Vagina (tissue), 2 donors: ENCODE results near the gene STAT6. TPM values are rescaled to one million over a fixed set of nuclear protein-coding genes. Genes with fewer than 3 reads are reported as not detected.
A peak's percentile ranks its signal among the peaks of the same experiment; 100 is the strongest.

Experiments
- DNase-seq, 2 donors: peaks; one replicate each; pipeline ENCODE4 v3.0.0-alpha.2; 2017; ENCODE audit errors: extremely low spot score in 2 of 2
- H3K27ac ChIP-seq: fragments of 200-600 bp; sonication (generic); one replicate; pipeline ENCODE4 v1.5.1; 2019
- H3K27me3 ChIP-seq: fragments of 200-600 bp; sonication (generic); one replicate; pipeline ENCODE4 v1.5.1; 2019
- H3K36me3 ChIP-seq, 2 donors: fragments of 200-600 bp; sonication (generic); one replicate each; pipeline ENCODE4 v1.5.1; 2017 to 2019
- H3K4me1 ChIP-seq: fragments of 200-600 bp; sonication (generic); one replicate; pipeline ENCODE4 v1.5.1; 2019
- H3K4me3 ChIP-seq, 2 donors: fragments of 200-600 bp; sonication (generic); 1 replicate in 1 of 2; 2 replicates in 1 of 2; pipeline ENCODE4 v1.5.1; 2016 to 2019
- H3K9me3 ChIP-seq: fragments of 200-600 bp; sonication (generic); one replicate; pipeline ENCODE4 v1.5.1; 2019
- CTCF ChIP-seq, 3 experiments: fragments of 450-650 bp in 2 of 3; fragments of 200-600 bp in 1 of 3; sonication (generic) in 1 of 3; IDR thresholded peaks; one replicate each; pipeline ENCODE4 v1.5.1; 2017 to 2019; ENCODE audit warnings: antibody characterized with exemption in 3 of 3, mild to moderate bottlenecking in 2 of 3, moderate library complexity in 2 of 3
- POLR2A ChIP-seq, 2 donors: fragments of 450-650 bp; IDR thresholded peaks; one replicate each; pipeline ENCODE4 v1.6.1; 2017; ENCODE audit warnings: antibody characterized with exemption in 2 of 2, mild to moderate bottlenecking in 2 of 2, moderate library complexity in 2 of 2
- POLR2AphosphoS5 ChIP-seq, 2 donors: sonication (generic); formaldehyde crosslinking; IDR thresholded peaks; one replicate each; pipeline ENCODE4 v1.9.0; 2017; ENCODE audit warnings: antibody characterized with exemption in 2 of 2, mild to moderate bottlenecking in 2 of 2, low read depth in 1 of 2; ENCODE audit not compliant: insufficient read depth in 1 of 2
- intact Hi-C: fragments of 100-400 bp; cut with DNase I; formaldehyde crosslinking; loops from one replicate; pipeline ENCODE4 v1.15.1; 2023
- total RNA-seq: library from RNA; depleted of rRNA; stranded (reverse); fragments of >200 nt; gene quantifications from one replicate; pipeline ENCODE4 v1.2.3, GENCODE V29; 2016

STAT6 gene
- total RNA-seq, 1 donor from 2014 or later: 146 TPM

GRCh38 chr12:57129321-57129842 lies 18.2 kb upstream of the STAT6 start:
- H3K4me3 ChIP-seq: peak overlapping the region; percentile 79 to 90
- peaks cover 68% of the 10 kb centered on the region for H3K4me1 ChIP-seq
- H3K36me3 ChIP-seq: no peaks in the 10 kb centered on the region
- H3K9me3 ChIP-seq: no peaks in the 10 kb centered on the region
- H3K27me3 ChIP-seq: no peaks in the 10 kb centered on the region
- no peak for TF ChIP-seq POLR2A (IDR thresholded peaks at IDR 0.05)
- TF ChIP-seq POLR2AphosphoS5 (IDR thresholded peaks at IDR 0.05; ENCODE audit: insufficient read depth in 1 of 2, low read depth in 1 of 2): no peak
- DNase-seq: no peak
- intact Hi-C loops: loop anchor here (2.0 kb wide), 1 partner anchor 45 kb away; no protein-coding TSS in a partner anchor
- H3K27ac ChIP-seq: peak overlapping the region; percentile 99

GRCh38 chr12:57128519-57129247 lies 17.5 kb upstream of the STAT6 start:
- intact Hi-C loops: loop anchor here (2.0 kb wide), 1 partner anchor 46 kb away; no protein-coding TSS in a partner anchor
- peaks cover 61% of the 10 kb centered on the region for H3K4me1 ChIP-seq
- no peak for TF ChIP-seq POLR2AphosphoS5 (IDR thresholded peaks at IDR 0.05; ENCODE audit: insufficient read depth in 1 of 2, low read depth in 1 of 2)
- TF ChIP-seq CTCF (IDR thresholded peaks at IDR 0.05): no peak
- TF ChIP-seq POLR2A (IDR thresholded peaks at IDR 0.05): no peak
- H3K9me3 ChIP-seq: no peaks in the 10 kb centered on the region
- no peak for DNase-seq
- no peaks in the 10 kb centered on the region for H3K36me3 ChIP-seq
- H3K4me3 ChIP-seq: peak overlapping the region; percentile 79 to 90
- H3K27me3 ChIP-seq: no peaks in the 10 kb centered on the region
- peak overlapping the region; percentile 99 for H3K27ac ChIP-seq

- Histone ChIP-seq H3K4me1 (peaks cover 54% of the 10 kb centered on the region), H3K27ac (peak within 1 kb of the TSS; percentile 99), H3K27me3 (no peaks in the 10 kb centered on the region), H3K9me3 (no peaks in the 10 kb centered on the region), H3K36me3 (no peaks in the 10 kb centered on the region), H3K4me3 (peak within 1 kb of the TSS; percentile 79 to 90)
- intact Hi-C loops: loop anchor here (2.0 kb wide), 1 partner anchor 47 kb away; no protein-coding TSS in a partner anchor
- peak; percentile 8 to 98 for TF ChIP-seq POLR2AphosphoS5 (IDR thresholded peaks at IDR 0.05; ENCODE audit: insufficient read depth in 1 of 2, low read depth in 1 of 2)
- TF ChIP-seq CTCF (IDR thresholded peaks at IDR 0.05): no peak
- peak in 1 of 2 donors; percentile 81 for TF ChIP-seq POLR2A (IDR thresholded peaks at IDR 0.05)
- peak in 1 of 2 donors; percentile 97 for DNase-seq
These were observed 16.8 kb upstream of the STAT6 start, which contains the start of gene LRP1 for GRCh38 chr12:57127726-57128518. Gene LRP1 (plus strand): TSS chr12:57128483. CDS start chr12:57128965, 482 bp downstream.

GRCh38 chr12:57127101-57127725 lies 16.1 kb upstream of the STAT6 start:
- TF ChIP-seq POLR2AphosphoS5 (IDR thresholded peaks at IDR 0.05; ENCODE audit: insufficient read depth in 1 of 2, low read depth in 1 of 2): peak in 1 of 2 donors; percentile 15
- no peak for TF ChIP-seq POLR2A (IDR thresholded peaks at IDR 0.05)
- peak in 2 of 3 experiments; percentile 11 to 18 for TF ChIP-seq CTCF (IDR thresholded peaks at IDR 0.05)
- peak overlapping the region; percentile 79 to 90 for H3K4me3 ChIP-seq
- H3K9me3 ChIP-seq: no peaks in the 10 kb centered on the region
- peak overlapping the region; percentile 99 for H3K27ac ChIP-seq
- peak in 1 of 2 donors; percentile 92 for DNase-seq
- intact Hi-C loops: no loop called here
- no peaks in the 10 kb centered on the region for H3K36me3 ChIP-seq
- no peaks in the 10 kb centered on the region for H3K27me3 ChIP-seq
- H3K4me1 ChIP-seq: peaks cover 47% of the 10 kb centered on the region

- intact Hi-C loops: no loop called here
- TF ChIP-seq POLR2AphosphoS5 (IDR thresholded peaks at IDR 0.05; ENCODE audit: insufficient read depth in 1 of 2, low read depth in 1 of 2) (no peak), POLR2A (IDR thresholded peaks at IDR 0.05) (no peak), CTCF (IDR thresholded peaks at IDR 0.05) (no peak)
- no peaks in the 10 kb centered on the region for H3K36me3 ChIP-seq
- peak overlapping the region; percentile 99 for H3K27ac ChIP-seq
- peaks cover 40% of the 10 kb centered on the region for H3K4me1 ChIP-seq
- peak overlapping the region; percentile 79 to 90 for H3K4me3 ChIP-seq
- peak in 1 of 2 donors; percentile 87 for DNase-seq
- no peaks in the 10 kb centered on the region for H3K9me3 ChIP-seq
- H3K27me3 ChIP-seq: no peaks in the 10 kb centered on the region
These were observed 15.4 kb upstream of the STAT6 start for GRCh38 chr12:57126561-57126960.
